IMR-90 (cell line): ENCODE data around the gene TSPAN17. TPM values are rescaled to one million over a fixed set of nuclear protein-coding genes. Genes with fewer than 3 reads are reported as not detected.

Experiments
- ATAC-seq: fragments of 200-7000 bp; cut with Tn5 transposase; 2 replicates; pipeline ENCODE4 v1.9.1; 2020; ENCODE audit warnings: low read depth, mild to moderate bottlenecking, moderate library complexity
- BruUV-seq: library from RNA; stranded (reverse); fragments of 400-500 nt; replicated peaks from 2 replicates; lab custom pipeline; 2021; lab: Mats Ljungman, UMichigan
- CTCF ChIA-PET: fragments of 300-600 bp; formaldehyde crosslinking; extraction: SDS; loops from one replicate; lab custom pipeline; 2021; ENCODE audit warnings: antibody characterized with exemption; lab: Yijun Ruan, JAX
- POLR2A ChIA-PET: fragments of 300-600 bp; sonication (Branson Sonifier 250); formaldehyde crosslinking; loops from one replicate; lab custom pipeline; 2022; ENCODE audit warnings: antibody characterized with exemption; ENCODE audit not compliant: unreplicated experiment; lab: Charles Lee
- DNase-seq: peaks from one replicate; pipeline ENCODE4 v3.0.0; 2013
- H2AFZ ChIP-seq: replicated peaks from 2 replicates; pipeline ENCODE3; 2013; ENCODE audit warnings: low read length, mild to moderate bottlenecking; ENCODE audit not compliant: poor library complexity
- H2AK5ac ChIP-seq: 2 replicates; pipeline ENCODE4 v1.6.1; 2013; ENCODE audit warnings: low read depth, low read length, inconsistent platforms
- H2AK9ac ChIP-seq: replicated peaks from 2 replicates; pipeline ENCODE3; 2013; ENCODE audit warnings: mild to moderate bottlenecking, low read depth, low read length, moderate library complexity; ENCODE audit not compliant: poor library complexity
- H2BK120ac ChIP-seq: 2 replicates; pipeline ENCODE4 v1.6.1; 2013; ENCODE audit warnings: low read depth, low read length, inconsistent platforms
- H2BK15ac ChIP-seq: 3 replicates; pipeline ENCODE4 v1.6.1; 2013; ENCODE audit warnings: low read depth, low read length, inconsistent platforms
- H2BK20ac ChIP-seq: 2 replicates; pipeline ENCODE4 v1.6.1; 2013; ENCODE audit warnings: low read depth, mild to moderate bottlenecking, inconsistent platforms, low read length, moderate library complexity
- H2BK5ac ChIP-seq: 2 replicates; pipeline ENCODE4 v1.6.1; 2013; ENCODE audit warnings: mild to moderate bottlenecking, low read depth, low read length, inconsistent platforms; ENCODE audit not compliant: poor library complexity, severe bottlenecking
- H3K14ac ChIP-seq: replicated peaks from 2 replicates; pipeline ENCODE4 v1.6.1; 2013; ENCODE audit warnings: low read depth, low read length, inconsistent platforms
- H3K18ac ChIP-seq: 2 replicates; pipeline ENCODE4 v1.6.1; 2013; ENCODE audit warnings: low read depth, low read length, control low read depth
- H3K23ac ChIP-seq: 2 replicates; pipeline ENCODE4 v1.6.1; 2013; ENCODE audit warnings: low read depth, low read length, inconsistent platforms
- H3K27ac ChIP-seq: 2 replicates; pipeline ENCODE4 v1.5.1; 2013; ENCODE audit warnings: mild to moderate bottlenecking, control low read depth, low read length; ENCODE audit not compliant: insufficient read depth
- H3K27me3 ChIP-seq: 2 replicates; pipeline ENCODE4 v1.6.1; 2013; ENCODE audit warnings: low read length; ENCODE audit not compliant: control insufficient read depth, insufficient read depth
- H3K36me3 ChIP-seq: 2 replicates; pipeline ENCODE4 v1.6.1; 2013; ENCODE audit warnings: low read length, mixed read lengths; ENCODE audit not compliant: control insufficient read depth, insufficient read depth
- H3K4ac ChIP-seq: 2 replicates; pipeline ENCODE4 v1.6.1; 2013; ENCODE audit warnings: low read depth, low read length, inconsistent platforms
- H3K4me1 ChIP-seq: 2 replicates; pipeline ENCODE4 v1.6.1; 2013; ENCODE audit warnings: low read length, mixed read lengths; ENCODE audit not compliant: control insufficient read depth, insufficient read depth
- H3K4me2 ChIP-seq: 2 replicates; pipeline ENCODE4 v1.6.1; 2013; ENCODE audit warnings: low read depth, mild to moderate bottlenecking, control low read depth, low read length, moderate library complexity
- H3K4me3 ChIP-seq: 2 replicates; pipeline ENCODE4 v1.5.1; 2013; ENCODE audit warnings: low read depth, mild to moderate bottlenecking, control low read depth, low read length, moderate library complexity; ENCODE audit not compliant: insufficient read depth
- H3K56ac ChIP-seq: 2 replicates; pipeline ENCODE4 v1.6.1; 2013; ENCODE audit warnings: low read length, inconsistent platforms; ENCODE audit not compliant: insufficient read depth; ENCODE audit errors: extremely low read depth
- H3K79me1 ChIP-seq, 2 experiments: 2 replicates each; pipeline ENCODE4 v1.6.1; 2013; ENCODE audit warnings: low read length in 2 of 2, inconsistent platforms in 1 of 2, low read depth in 1 of 2
- H3K9ac ChIP-seq: 2 replicates; pipeline ENCODE4 v1.6.1; 2013; ENCODE audit warnings: low read depth, low read length, control low read depth
- H3K9me1 ChIP-seq: 2 replicates; pipeline ENCODE4 v1.6.1; 2013; ENCODE audit warnings: low read length, inconsistent platforms; ENCODE audit not compliant: insufficient read depth
- H3K9me3 ChIP-seq: 2 replicates; pipeline ENCODE4 v1.6.1; 2013; ENCODE audit warnings: low read length; ENCODE audit not compliant: control insufficient read depth, insufficient read depth
- H4K20me1 ChIP-seq: 2 replicates; pipeline ENCODE4 v1.6.1; 2013; ENCODE audit warnings: low read length, inconsistent platforms; ENCODE audit not compliant: insufficient read depth
- H4K5ac ChIP-seq: 2 replicates; pipeline ENCODE4 v1.6.1; 2013; ENCODE audit warnings: mild to moderate bottlenecking, low read depth, low read length, control low read depth
- H4K8ac ChIP-seq, 2 experiments: 2 replicates each; pipeline ENCODE4 v1.6.1; 2013; ENCODE audit warnings: low read depth in 2 of 2, low read length in 2 of 2, control low read depth in 1 of 2, inconsistent platforms in 1 of 2
- H4K91ac ChIP-seq: 2 replicates; pipeline ENCODE4 v1.6.1; 2013; ENCODE audit warnings: low read depth, low read length, inconsistent platforms; ENCODE audit not compliant: insufficient read depth
- BHLHE40 ChIP-seq: fragments of 150-350 bp; IDR thresholded peaks from 2 replicates; pipeline ENCODE4 v1.6.1; 2016; ENCODE audit warnings: mild to moderate bottlenecking, low read depth, low read length
- CEBPB ChIP-seq: IDR thresholded peaks from 2 replicates; pipeline ENCODE4 v1.6.1; 2012; ENCODE audit warnings: low read depth, low read length, improper control_type of control experiment
- CHD1 ChIP-seq: IDR thresholded peaks from 2 replicates; pipeline ENCODE4 v1.6.1; 2012; ENCODE audit warnings: low read depth, low read length, improper control_type of control experiment
- FOS ChIP-seq: fragments of 150-350 bp; IDR thresholded peaks from 2 replicates; pipeline ENCODE4 v1.6.1; 2016; ENCODE audit warnings: low read depth, low read length
- MAFK ChIP-seq: IDR thresholded peaks from 2 replicates; pipeline ENCODE4 v1.6.1; 2012; ENCODE audit warnings: low read depth, low read length, improper control_type of control experiment
- MAZ ChIP-seq: IDR thresholded peaks from 2 replicates; pipeline ENCODE4 v1.6.1; 2012; ENCODE audit warnings: low read depth, mild to moderate bottlenecking, low read length, improper control_type of control experiment, moderate library complexity, borderline replicate concordance
- MXI1 ChIP-seq: IDR thresholded peaks from 2 replicates; pipeline ENCODE4 v1.6.1; 2012; ENCODE audit warnings: low read depth, mild to moderate bottlenecking, low read length, moderate library complexity, borderline replicate concordance
- NFE2L2 ChIP-seq: fragments of 150-350 bp; IDR thresholded peaks from 2 replicates; pipeline ENCODE4 v1.6.1; 2016; ENCODE audit warnings: low read depth, mild to moderate bottlenecking, low read length
- POLR2A ChIP-seq: IDR thresholded peaks from 2 replicates; pipeline ENCODE4 v1.6.1; 2012; ENCODE audit warnings: mild to moderate bottlenecking, low read depth, low read length
- RAD21 ChIP-seq: IDR thresholded peaks from 2 replicates; pipeline ENCODE4 v1.6.1; 2012; ENCODE audit warnings: low read length, improper control_type of control experiment
- RCOR1 ChIP-seq: IDR thresholded peaks from 2 replicates; pipeline ENCODE4 v1.6.1; 2012; ENCODE audit warnings: mild to moderate bottlenecking, low read length, improper control_type of control experiment; ENCODE audit not compliant: insufficient replicate concordance
- RFX5 ChIP-seq: IDR thresholded peaks from 2 replicates; pipeline ENCODE4 v1.8.0; 2012; ENCODE audit warnings: low read depth, mild to moderate bottlenecking, low read length, moderate library complexity
- SMC3 ChIP-seq: fragments of 150-350 bp; IDR thresholded peaks from 2 replicates; pipeline ENCODE4 v1.6.1; 2016; ENCODE audit warnings: low read depth, mild to moderate bottlenecking, antibody characterized with exemption, low read length, moderate library complexity
- WGBS, 2 experiments: methylation state at CpG; one replicate each; pipeline versions ENCODE4 v1.1.5 to v1.1.7; 2013; ENCODE audit warnings: missing lambda C conversion rate in 2 of 2; ENCODE audit not compliant: insufficient read length in 1 of 2; ENCODE audit errors: extremely low coverage in 2 of 2; 5-methylcytosine and 5-hydroxymethylcytosine counted together
- dilution Hi-C: fragments of 300-500 bp; cut with HindIII; formaldehyde crosslinking; loops from one replicate; pipeline ENCODE4 v1.14.3; 2018; ENCODE audit warnings: low sequenced_read_pairs; ENCODE audit not compliant: unreplicated experiment
- in situ Hi-C: fragments of 300-500 bp; cut with MboI; formaldehyde crosslinking; loops from 3 replicates; pipeline ENCODE4 v1.14.3; 2019; ENCODE audit warnings: low sequenced_read_pairs, inconsistent platforms, mixed read lengths
- intact Hi-C: fragments of 100-400 bp; cut with micrococcal nuclease; formaldehyde crosslinking; loops from 2 replicates; pipeline ENCODE4 v1.10.0; 2022
- polyA plus RNA-seq, 3 experiments: library from polyadenylated mRNA; depleted of rRNA; stranded (reverse); fragments of >200 nt; gene quantifications; 2 replicates each; pipeline ENCODE4 v1.2.3, GENCODE V29; 2012; ENCODE audit warnings: low replicate concordance in 1 of 3
- total RNA-seq: library from RNA; depleted of rRNA; stranded (reverse); fragments of >200 nt; gene quantifications from 2 replicates; pipeline ENCODE4 v1.2.3, GENCODE V29; 2012
- TF ChIP-seq, protein P1 (sequence below): conservative IDR thresholded peaks from 2 replicates; pipeline ENCODE4 v1.5.1; 2012; ENCODE audit warnings: mild to moderate bottlenecking, low read depth, low read length, improper control_type of control experiment
- TF ChIP-seq, protein P2 (sequence below): fragments of 150-350 bp; IDR thresholded peaks from 2 replicates; pipeline ENCODE4 v1.6.1; 2016; ENCODE audit warnings: low read depth, mild to moderate bottlenecking, low read length, moderate library complexity, borderline replicate concordance
- TF ChIP-seq, protein P3 (sequence below): fragments of 150-350 bp; IDR thresholded peaks from 2 replicates; pipeline ENCODE4 v1.6.1; 2017; ENCODE audit warnings: mild to moderate bottlenecking, antibody characterized with exemption, low read length, low read depth

Gene TSPAN17
- total and polyA plus RNA-seq, 2 of the 4 experiments (the other 2 are of a cell fraction), result 34.2 to 41.6 TPM

DNA sequence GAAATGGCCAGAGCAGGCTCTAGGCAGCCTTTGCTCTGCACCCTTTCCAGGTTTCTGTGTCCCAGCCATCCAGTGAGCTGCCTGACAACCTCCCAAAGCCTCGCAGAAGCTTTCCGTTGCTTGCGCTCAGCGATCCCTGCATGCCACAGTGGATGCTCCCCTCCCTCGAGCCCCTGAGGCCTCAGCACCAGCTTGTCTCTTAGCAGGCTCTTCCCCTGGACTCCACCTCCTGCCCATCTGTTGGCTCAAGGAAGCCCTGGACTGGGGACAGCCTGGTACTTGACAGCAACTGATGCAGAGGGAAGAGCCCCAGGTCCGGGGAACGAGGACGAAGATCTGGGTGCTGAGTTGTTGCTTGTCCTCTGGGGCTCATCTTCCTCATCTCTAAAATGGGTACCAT is 23.2 kb downstream of the TSPAN17 start:
- Histone ChIP-seq H3K9ac (no peak overlapping the region), H2AFZ (no peak overlapping the region), H3K9me3 (0 out of 2 replicates have a peak, but pooled peaks cover 2% of the 10 kb centered on the region), H3K14ac (no peak overlapping the region), H3K56ac (no peak overlapping the region), H3K23ac (no peak overlapping the region), H3K36me3 (no peaks in the 10 kb centered on the region), H2BK20ac (no peak overlapping the region), H3K27me3 (peaks cover 50% of the 10 kb centered on the region), H3K4ac (no peak overlapping the region), H3K79me1 (no peaks in the 10 kb centered on the region), H2BK15ac (no peak overlapping the region), H4K8ac (no peak overlapping the region), H3K4me1 (no peaks in the 10 kb centered on the region), H2BK5ac (no peak overlapping the region), H3K9me1 (no peaks in the 10 kb centered on the region), H3K27ac (no peak overlapping the region), H4K5ac (no peak overlapping the region), H3K18ac (no peak overlapping the region), H2AK5ac (no peak overlapping the region), H3K4me2 (no peak overlapping the region), H2BK120ac (no peak overlapping the region), H4K91ac (no peak overlapping the region), H3K4me3 (no peak overlapping the region), H4K20me1 (no peaks in the 10 kb centered on the region; the same call in 1 of the 2 replicates), H2AK9ac (no peak overlapping the region)
- dilution Hi-C loops (no loop called here), intact Hi-C loops (no loop called here), in situ Hi-C loops (no loop called here)
- no peak for ATAC-seq
- DNase-seq, result no peak
- no TSS peak for BruUV-seq
- WGBS, 2 experiments, result 42% methylated on average over 4 of the region's 8 CpGs; no CpG with 5 or more reads in 1 of the 2 experiments
- CTCF ChIA-PET, result interaction anchor here (2.1 kb wide), 1 partner anchor 10 kb away, joined by 13 read pairs; no protein-coding TSS in a partner anchor
- TF ChIP-seq, protein P1, sequence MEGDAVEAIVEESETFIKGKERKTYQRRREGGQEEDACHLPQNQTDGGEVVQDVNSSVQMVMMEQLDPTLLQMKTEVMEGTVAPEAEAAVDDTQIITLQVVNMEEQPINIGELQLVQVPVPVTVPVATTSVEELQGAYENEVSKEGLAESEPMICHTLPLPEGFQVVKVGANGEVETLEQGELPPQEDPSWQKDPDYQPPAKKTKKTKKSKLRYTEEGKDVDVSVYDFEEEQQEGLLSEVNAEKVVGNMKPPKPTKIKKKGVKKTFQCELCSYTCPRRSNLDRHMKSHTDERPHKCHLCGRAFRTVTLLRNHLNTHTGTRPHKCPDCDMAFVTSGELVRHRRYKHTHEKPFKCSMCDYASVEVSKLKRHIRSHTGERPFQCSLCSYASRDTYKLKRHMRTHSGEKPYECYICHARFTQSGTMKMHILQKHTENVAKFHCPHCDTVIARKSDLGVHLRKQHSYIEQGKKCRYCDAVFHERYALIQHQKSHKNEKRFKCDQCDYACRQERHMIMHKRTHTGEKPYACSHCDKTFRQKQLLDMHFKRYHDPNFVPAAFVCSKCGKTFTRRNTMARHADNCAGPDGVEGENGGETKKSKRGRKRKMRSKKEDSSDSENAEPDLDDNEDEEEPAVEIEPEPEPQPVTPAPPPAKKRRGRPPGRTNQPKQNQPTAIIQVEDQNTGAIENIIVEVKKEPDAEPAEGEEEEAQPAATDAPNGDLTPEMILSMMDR, result no peak
- no peak for TF ChIP-seq NFE2L2
- no peak for TF ChIP-seq MAZ
- no peak for TF ChIP-seq MXI1
- TF ChIP-seq CHD1, result no peak
- no peak for TF ChIP-seq BHLHE40
- TF ChIP-seq RCOR1, result no peak
- no peak for TF ChIP-seq SMC3
- no peak for TF ChIP-seq FOS
- no peak for TF ChIP-seq RAD21
- no peak for TF ChIP-seq RFX5
- TF ChIP-seq, protein P2, sequence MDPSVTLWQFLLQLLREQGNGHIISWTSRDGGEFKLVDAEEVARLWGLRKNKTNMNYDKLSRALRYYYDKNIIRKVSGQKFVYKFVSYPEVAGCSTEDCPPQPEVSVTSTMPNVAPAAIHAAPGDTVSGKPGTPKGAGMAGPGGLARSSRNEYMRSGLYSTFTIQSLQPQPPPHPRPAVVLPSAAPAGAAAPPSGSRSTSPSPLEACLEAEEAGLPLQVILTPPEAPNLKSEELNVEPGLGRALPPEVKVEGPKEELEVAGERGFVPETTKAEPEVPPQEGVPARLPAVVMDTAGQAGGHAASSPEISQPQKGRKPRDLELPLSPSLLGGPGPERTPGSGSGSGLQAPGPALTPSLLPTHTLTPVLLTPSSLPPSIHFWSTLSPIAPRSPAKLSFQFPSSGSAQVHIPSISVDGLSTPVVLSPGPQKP, result no peak
- no peak for TF ChIP-seq CEBPB
- TF ChIP-seq POLR2A, result no peak
- TF ChIP-seq MAFK, result no peak
- TF ChIP-seq, protein P3, sequence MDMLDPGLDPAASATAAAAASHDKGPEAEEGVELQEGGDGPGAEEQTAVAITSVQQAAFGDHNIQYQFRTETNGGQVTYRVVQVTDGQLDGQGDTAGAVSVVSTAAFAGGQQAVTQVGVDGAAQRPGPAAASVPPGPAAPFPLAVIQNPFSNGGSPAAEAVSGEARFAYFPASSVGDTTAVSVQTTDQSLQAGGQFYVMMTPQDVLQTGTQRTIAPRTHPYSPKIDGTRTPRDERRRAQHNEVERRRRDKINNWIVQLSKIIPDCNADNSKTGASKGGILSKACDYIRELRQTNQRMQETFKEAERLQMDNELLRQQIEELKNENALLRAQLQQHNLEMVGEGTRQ, result no peak
- POLR2A ChIA-PET, result no interaction called here
